K562 (cell line): Measurements from ENCODE around the gene MFN1. TPM values are rescaled to one million over a fixed set of nuclear protein-coding genes. Genes with fewer than 3 reads are reported as not detected.

Experiments
- CREM ChIP-seq: IDR thresholded peaks from 2 replicates; pipeline ENCODE4 v1.6.1; 2014; ENCODE audit warnings: antibody characterized with exemption, low read depth
- CTCF ChIP-seq, 3 experiments: IDR thresholded peaks in 2 of 3; conservative IDR thresholded peaks in 1 of 3; 2 replicates each; pipeline ENCODE4 v1.5.1; 2011 to 2012; ENCODE audit warnings: low read length in 3 of 3, mild to moderate bottlenecking in 3 of 3, control low read depth in 2 of 3, improper control_type of control experiment in 1 of 3, inconsistent platforms in 1 of 3, low read depth in 1 of 3, mixed read lengths in 1 of 3, moderate library complexity in 1 of 3; ENCODE audit not compliant: insufficient read depth in 2 of 3
- FOXK2 ChIP-seq, 2 experiments: fragments of 450-650 bp; IDR thresholded peaks in 1 of 2; conservative IDR thresholded peaks in 1 of 2; 2 replicates each; pipeline ENCODE4 v1.6.1; 2016; ENCODE audit warnings: low read depth in 2 of 2, mild to moderate bottlenecking in 1 of 2
- FOXM1 ChIP-seq, 2 experiments: fragments of 450-650 bp in 1 of 2; sonication (generic) in 1 of 2; formaldehyde crosslinking in 1 of 2; IDR thresholded peaks; 2 replicates each; pipeline versions ENCODE4 v1.6.1 to v1.9.0; 2017 to 2022; ENCODE audit warnings: low read depth in 2 of 2, mild to moderate bottlenecking in 2 of 2, missing genetic modification reagents in 1 of 2, moderate library complexity in 1 of 2
- GATAD2A ChIP-seq: fragments of 450-650 bp; IDR thresholded peaks from 2 replicates; pipeline ENCODE4 v1.6.1; 2017
- JUND ChIP-seq, 2 experiments: IDR thresholded peaks; 2 replicates in 1 of 2; 3 replicates in 1 of 2; pipeline ENCODE4 v1.6.1; 2011; ENCODE audit warnings: borderline replicate concordance in 2 of 2, low read depth in 2 of 2, low read length in 2 of 2, improper control_type of control experiment in 1 of 2, missing biosample characterization in 1 of 2, missing genetic modification characterization in 1 of 2, missing genetic modification reagents in 1 of 2
- KHSRP ChIP-seq: fragments of 450-650 bp; IDR thresholded peaks from 2 replicates; pipeline ENCODE4 v1.6.1; 2017
- MEIS2 ChIP-seq: fragments of 450-650 bp; IDR thresholded peaks from 2 replicates; pipeline ENCODE4 v1.6.1; 2014; ENCODE audit warnings: mild to moderate bottlenecking; ENCODE audit not compliant: partially characterized antibody
- MTA1 ChIP-seq: fragments of 450-650 bp; IDR thresholded peaks from 2 replicates; pipeline ENCODE4 v1.6.1; 2017; ENCODE audit warnings: borderline replicate concordance
- OTX1 ChIP-seq: fragments of 450-650 bp; formaldehyde crosslinking; IDR thresholded peaks from 2 replicates; pipeline ENCODE4 v1.4.0; 2022; ENCODE audit warnings: mild to moderate bottlenecking
- PRPF4 ChIP-seq: fragments of 200-400 bp; formaldehyde crosslinking; IDR thresholded peaks from one replicate; pipeline ENCODE4 v1.6.1; 2017; ENCODE audit warnings: low read length, low read depth, mild to moderate bottlenecking; ENCODE audit not compliant: insufficient read depth, poor library complexity, severe bottlenecking
- RAD21 ChIP-seq, 2 experiments: fragments of 250-450 bp in 1 of 2; fragments of 450-650 bp in 1 of 2; sonication (Bioruptor Pico) in 1 of 2; formaldehyde crosslinking in 1 of 2; IDR thresholded peaks in 1 of 2; conservative IDR thresholded peaks in 1 of 2; 2 replicates each; pipeline versions ENCODE4 v1.4.0 to v1.8.0; 2020 to 2022; ENCODE audit warnings: mild to moderate bottlenecking in 2 of 2, moderate library complexity in 1 of 2
- RFX1 ChIP-seq: fragments of 450-650 bp; IDR thresholded peaks from 2 replicates; pipeline ENCODE4 v1.6.1; 2016; ENCODE audit warnings: mild to moderate bottlenecking, moderate library complexity
- ZNF224 ChIP-seq: sonication (generic); formaldehyde crosslinking; IDR thresholded peaks from 2 replicates; pipeline ENCODE4 v1.8.0; 2022; ENCODE audit warnings: mild to moderate bottlenecking, missing genetic modification reagents
- ZNF23 ChIP-seq: fragments of 250-450 bp; sonication (Bioruptor Pico); IDR thresholded peaks from 2 replicates; pipeline ENCODE4 v1.4.0; 2020; ENCODE audit warnings: mild to moderate bottlenecking
- polyA plus RNA-seq, 8 experiments: library from polyadenylated mRNA; depleted of rRNA in 4 of 8; stranded (reverse) in 5 of 8; unstranded in 3 of 8; fragments of >200 nt; fragmentation: Nextera tagmentation in 2 of 8; fragmentation: Illumina TruSeq in 1 of 8; extraction: Ambion mirVana in 2 of 8; extraction: Trizol in 1 of 8; gene quantifications; 2 replicates each; pipeline versions ENCODE4 v1.2.1 to v1.2.3, GENCODE V29; 2011 to 2014; ENCODE audit warnings: inconsistent platforms in 1 of 8, missing spikeins in 1 of 8
- total RNA-seq, 7 experiments: library from RNA; depleted of rRNA in 6 of 7; stranded (reverse); fragments of >200 nt in 6 of 7; fragmentation: Illumina TruSeq in 2 of 7; extraction: Trizol in 2 of 7; gene quantifications; 2 replicates each; pipeline versions ENCODE4 v1.2.1 to v1.2.3, GENCODE V29; 2011 to 2021; ENCODE audit warnings: low replicate concordance in 1 of 7
- TF ChIP-seq, protein P1 (sequence below): sonication (generic); formaldehyde crosslinking; IDR thresholded peaks from 2 replicates; pipeline ENCODE4 v1.8.0; 2022; ENCODE audit warnings: mild to moderate bottlenecking, missing genetic modification reagents
- TF ChIP-seq, protein P2 (sequence below): fragments of 250-450 bp; sonication (Bioruptor Pico); IDR thresholded peaks from 2 replicates; pipeline ENCODE4 v1.9.0; 2021; ENCODE audit warnings: mild to moderate bottlenecking, inconsistent platforms
- TF ChIP-seq, protein P3 (sequence below): fragments of 250-450 bp; sonication (Bioruptor Pico); IDR thresholded peaks from 2 replicates; pipeline ENCODE4 v1.4.0; 2020

Gene MFN1
- total and polyA plus RNA-seq, 9 of the 15 experiments (the other 6 are each of a cell fraction or from before 2014, with no cell fraction given): 10.5 to 42.7 (median 22.6) TPM

DNA sequence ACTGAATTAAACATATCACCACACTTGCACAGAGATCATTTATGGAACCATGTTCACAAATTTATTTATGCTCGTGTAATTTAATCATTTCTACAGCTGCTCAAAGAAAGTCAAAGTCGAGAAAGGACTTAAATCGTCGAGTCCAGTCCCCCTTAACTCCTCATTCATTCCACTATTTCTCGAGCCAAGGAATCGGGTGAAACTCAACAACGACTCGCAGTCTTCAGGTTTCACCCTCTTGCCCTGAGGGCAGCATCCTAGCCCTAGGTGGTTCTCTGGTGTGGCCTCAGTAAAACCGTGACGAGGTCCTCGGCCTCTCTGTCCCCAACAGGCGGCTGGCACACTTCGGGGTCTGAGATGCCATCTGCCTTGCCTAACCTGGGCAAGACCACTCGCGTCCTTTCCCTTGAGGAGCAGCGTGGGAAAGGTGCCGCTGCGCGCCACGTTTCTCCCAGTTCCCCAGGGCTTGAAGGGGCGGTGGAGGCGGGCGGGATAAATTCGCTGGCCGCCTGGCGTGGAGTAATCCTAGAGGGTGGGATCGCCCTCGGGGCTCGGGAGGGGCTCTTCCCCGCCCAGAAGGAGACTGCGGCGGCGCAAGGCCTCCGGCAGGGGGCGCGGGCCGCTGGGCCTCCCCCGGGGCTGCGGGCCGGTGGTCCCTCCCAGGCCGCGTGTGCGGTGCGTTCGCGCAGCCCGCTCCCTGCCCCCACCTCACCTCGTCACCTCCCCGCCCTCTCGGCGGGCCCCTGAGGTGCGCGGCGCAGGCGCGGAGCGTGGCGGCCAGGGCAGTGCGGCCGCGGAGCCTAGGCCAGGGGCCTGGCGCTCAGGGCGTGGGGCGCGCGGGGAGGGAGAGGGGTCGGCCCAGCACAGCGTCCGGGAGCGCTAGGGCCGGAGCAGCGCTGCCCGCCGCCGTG lies 25.0 kb upstream of the MFN1 start, which contains the start of gene ZNF639 (continued):
- peak; percentile 90 for TF ChIP-seq ZNF224 (CRISPR knock-in tag)
- TF ChIP-seq RAD21 (CRISPR knock-in tag; conservative IDR thresholded peaks at IDR 0.05 in 1 of 2, IDR thresholded peaks at IDR 0.05 in 1 of 2): peak; percentile 48 to 63
- peak; percentile 47 for TF ChIP-seq PRPF4
- no peak for TF ChIP-seq RFX1
- TF ChIP-seq, protein P1, sequence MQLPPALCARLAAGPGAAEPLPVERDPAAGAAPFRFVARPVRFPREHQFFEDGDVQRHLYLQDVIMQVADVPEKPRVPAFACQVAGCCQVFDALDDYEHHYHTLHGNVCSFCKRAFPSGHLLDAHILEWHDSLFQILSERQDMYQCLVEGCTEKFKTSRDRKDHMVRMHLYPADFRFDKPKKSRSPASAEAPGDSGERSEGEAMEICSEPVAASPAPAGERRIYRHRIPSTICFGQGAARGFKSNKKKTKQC (CRISPR knock-in tag): 0 out of 2 replicates have a peak, but pooled peaks have one; percentile 49
- TF ChIP-seq, protein P2, sequence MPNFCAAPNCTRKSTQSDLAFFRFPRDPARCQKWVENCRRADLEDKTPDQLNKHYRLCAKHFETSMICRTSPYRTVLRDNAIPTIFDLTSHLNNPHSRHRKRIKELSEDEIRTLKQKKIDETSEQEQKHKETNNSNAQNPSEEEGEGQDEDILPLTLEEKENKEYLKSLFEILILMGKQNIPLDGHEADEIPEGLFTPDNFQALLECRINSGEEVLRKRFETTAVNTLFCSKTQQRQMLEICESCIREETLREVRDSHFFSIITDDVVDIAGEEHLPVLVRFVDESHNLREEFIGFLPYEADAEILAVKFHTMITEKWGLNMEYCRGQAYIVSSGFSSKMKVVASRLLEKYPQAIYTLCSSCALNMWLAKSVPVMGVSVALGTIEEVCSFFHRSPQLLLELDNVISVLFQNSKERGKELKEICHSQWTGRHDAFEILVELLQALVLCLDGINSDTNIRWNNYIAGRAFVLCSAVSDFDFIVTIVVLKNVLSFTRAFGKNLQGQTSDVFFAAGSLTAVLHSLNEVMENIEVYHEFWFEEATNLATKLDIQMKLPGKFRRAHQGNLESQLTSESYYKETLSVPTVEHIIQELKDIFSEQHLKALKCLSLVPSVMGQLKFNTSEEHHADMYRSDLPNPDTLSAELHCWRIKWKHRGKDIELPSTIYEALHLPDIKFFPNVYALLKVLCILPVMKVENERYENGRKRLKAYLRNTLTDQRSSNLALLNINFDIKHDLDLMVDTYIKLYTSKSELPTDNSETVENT (CRISPR knock-in tag): peak; percentile 66; the same call in 1 of the 2 replicates
- TF ChIP-seq KHSRP: no peak
- peak; percentile 80 for TF ChIP-seq JUND (IDR thresholded peaks at IDR 0.05; ENCODE audit: borderline replicate concordance, low read depth, low read length)
- no peak for TF ChIP-seq JUND (tag; IDR thresholded peaks at IDR 0.05; ENCODE audit: borderline replicate concordance, low read depth, low read length)
- TF ChIP-seq FOXK2 (conservative IDR thresholded peaks at IDR 0.05 in 1 of 2, IDR thresholded peaks at IDR 0.05 in 1 of 2; ENCODE audit: low read depth in 2 of 2): peak in 1 of 2 experiments; percentile 86; a peak in 1 of 4 replicates
- TF ChIP-seq MTA1: 0 out of 2 replicates have a peak, but pooled peaks have one; percentile 23
- no peak for TF ChIP-seq FOXM1 (IDR thresholded peaks at IDR 0.05; ENCODE audit: low read depth)
- TF ChIP-seq FOXM1 (CRISPR knock-in tag; IDR thresholded peaks at IDR 0.05; ENCODE audit: low read depth): 0 out of 2 replicates have a peak, but pooled peaks have one; percentile 77
- TF ChIP-seq OTX1 (CRISPR knock-in tag): 0 out of 2 replicates have a peak, but pooled peaks have one; percentile 43
- peak; percentile 91; the same call in 1 of the 2 replicates for TF ChIP-seq GATAD2A
- TF ChIP-seq CREM: peak; percentile 88
- TF ChIP-seq, protein P3, sequence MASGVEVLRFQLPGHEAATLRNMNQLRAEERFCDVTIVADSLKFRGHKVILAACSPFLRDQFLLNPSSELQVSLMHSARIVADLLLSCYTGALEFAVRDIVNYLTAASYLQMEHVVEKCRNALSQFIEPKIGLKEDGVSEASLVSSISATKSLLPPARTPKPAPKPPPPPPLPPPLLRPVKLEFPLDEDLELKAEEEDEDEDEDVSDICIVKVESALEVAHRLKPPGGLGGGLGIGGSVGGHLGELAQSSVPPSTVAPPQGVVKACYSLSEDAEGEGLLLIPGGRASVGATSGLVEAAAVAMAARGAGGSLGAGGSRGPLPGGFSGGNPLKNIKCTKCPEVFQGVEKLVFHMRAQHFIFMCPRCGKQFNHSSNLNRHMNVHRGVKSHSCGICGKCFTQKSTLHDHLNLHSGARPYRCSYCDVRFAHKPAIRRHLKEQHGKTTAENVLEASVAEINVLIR (CRISPR knock-in tag): no peak
- TF ChIP-seq CTCF (IDR thresholded peaks at IDR 0.05 in 2 of 3, conservative IDR thresholded peaks at IDR 0.05 in 1 of 3; ENCODE audit: insufficient read depth in 2 of 3, low read depth in 1 of 3, low read length in 3 of 3): peak; percentile 69 to 86 (median 74)
- peak; percentile 47 for TF ChIP-seq MEIS2
- TF ChIP-seq ZNF23: no peak
